Pulmonary artery endothelial cell (primary cell): ENCODE measurements around the gene CCDC43. TPM values are rescaled to one million over a fixed set of nuclear protein-coding genes. Genes with fewer than 3 reads are reported as not detected.
"Not testable (repeated sequence)": the region's sequence is repeated elsewhere in the genome, so short reads cannot be mapped to it uniquely, and the experiment has no call there.

Source experiments
- DNase-seq: peaks from one replicate; pipeline ENCODE4 v3.0.0-alpha.2; 2011; ENCODE audit warnings: low read depth, low spot score
- total RNA-seq: library from RNA; depleted of rRNA; stranded (reverse); fragments of >200 nt; gene quantifications from 2 replicates; pipeline ENCODE4 v1.2.3, GENCODE V29; 2014

Gene CCDC43, protein sequence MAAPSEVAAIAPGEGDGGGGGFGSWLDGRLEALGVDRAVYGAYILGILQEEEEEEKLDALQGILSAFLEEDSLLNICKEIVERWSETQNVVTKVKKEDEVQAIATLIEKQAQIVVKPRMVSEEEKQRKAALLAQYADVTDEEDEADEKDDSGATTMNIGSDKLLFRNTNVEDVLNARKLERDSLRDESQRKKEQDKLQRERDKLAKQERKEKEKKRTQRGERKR
- total RNA-seq, result 42.3 and 54.3 TPM in 2 replicates

DNA sequence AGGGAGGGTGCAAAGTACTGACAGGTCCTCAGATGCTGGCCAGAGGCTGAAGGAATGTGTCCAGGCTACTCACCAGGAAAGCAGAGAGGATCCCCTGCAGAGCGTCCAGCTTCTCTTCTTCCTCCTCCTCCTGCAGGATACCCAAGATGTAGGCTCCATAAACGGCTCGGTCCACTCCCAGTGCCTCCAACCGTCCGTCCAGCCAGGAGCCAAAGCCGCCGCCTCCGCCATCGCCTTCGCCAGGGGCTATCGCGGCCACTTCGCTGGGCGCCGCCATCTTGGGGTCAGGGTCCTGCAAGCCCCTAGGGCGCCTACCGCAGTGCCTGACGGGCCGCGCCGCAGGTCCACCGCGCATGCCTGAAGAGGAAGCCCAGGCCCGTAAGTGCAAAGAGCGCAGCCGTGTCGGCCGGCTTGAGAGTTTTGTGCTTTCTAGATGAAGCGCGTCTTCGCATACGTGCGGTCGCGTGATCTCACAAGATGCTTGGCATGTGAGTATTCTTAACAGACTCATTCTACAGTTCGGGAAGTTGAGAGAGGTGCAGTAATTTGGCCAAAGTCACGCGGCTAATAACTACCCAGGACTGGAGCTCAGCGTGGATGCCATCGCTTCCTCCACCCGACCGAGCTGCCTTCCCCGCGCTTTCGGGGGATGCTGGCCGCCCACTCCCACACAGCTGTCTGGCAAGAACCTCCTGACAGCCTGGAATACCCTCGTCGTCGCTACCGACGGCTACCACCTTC is at the start of gene CCDC43:
Gene CCDC43 (minus strand): TSS at position 300 of the 741 bp plus-strand sequence. CDS start 23 bp downstream, at position 277.
- peak; percentile 74 for DNase-seq

DNA sequence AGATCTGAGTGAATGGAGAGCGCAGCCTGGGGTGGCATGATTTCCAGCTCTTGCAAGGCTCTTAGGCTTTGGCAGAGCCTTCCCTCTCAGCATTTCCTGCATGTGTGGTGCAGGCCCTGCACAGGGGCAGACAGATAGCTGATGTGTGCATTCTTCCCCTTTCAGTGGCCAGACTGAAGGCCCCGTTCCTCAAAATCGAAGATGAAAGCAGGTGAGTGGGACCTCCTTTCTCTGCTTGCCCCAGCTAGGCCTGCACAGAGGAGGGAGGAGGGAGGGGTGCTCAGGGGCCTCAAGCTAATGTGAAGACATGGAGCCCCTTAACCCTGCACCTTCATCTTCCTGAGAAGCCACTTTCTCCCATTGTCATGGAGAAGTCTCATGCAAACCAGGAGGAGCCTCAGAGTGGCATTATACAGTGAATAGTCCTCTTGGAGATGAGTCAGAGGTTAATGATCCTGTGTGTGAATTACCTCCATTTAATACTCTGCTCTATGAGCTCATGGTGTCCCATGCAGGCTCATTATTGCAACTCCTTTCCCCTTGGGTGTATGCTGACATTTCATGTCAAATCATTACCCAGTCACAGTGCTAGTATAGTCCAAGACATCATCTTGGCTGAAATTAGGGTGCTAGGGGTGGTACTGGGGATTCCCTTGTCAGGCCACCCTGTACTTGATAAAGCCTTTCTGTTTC is 48.8 kb upstream of the CCDC43 start:
- DNase-seq, result no peak

- DNase-seq, result no peak
Measured at GRCh38 chr17:44736551-44737240, 47.1 kb upstream of the CCDC43 start.

- no peak for DNase-seq
Measured at GRCh38 chr17:44734272-44734671, 44.7 kb upstream of the CCDC43 start.

- no peak for DNase-seq
Measured at GRCh38 chr17:44733753-44734152, 44.2 kb upstream of the CCDC43 start.

- DNase-seq, result not testable (repeated sequence)
Measured at GRCh38 chr17:44726121-44726520, 36.5 kb upstream of the CCDC43 start.

- DNase-seq, result no peak
Measured at GRCh38 chr17:44722254-44722653, 32.7 kb upstream of the CCDC43 start.

DNA sequence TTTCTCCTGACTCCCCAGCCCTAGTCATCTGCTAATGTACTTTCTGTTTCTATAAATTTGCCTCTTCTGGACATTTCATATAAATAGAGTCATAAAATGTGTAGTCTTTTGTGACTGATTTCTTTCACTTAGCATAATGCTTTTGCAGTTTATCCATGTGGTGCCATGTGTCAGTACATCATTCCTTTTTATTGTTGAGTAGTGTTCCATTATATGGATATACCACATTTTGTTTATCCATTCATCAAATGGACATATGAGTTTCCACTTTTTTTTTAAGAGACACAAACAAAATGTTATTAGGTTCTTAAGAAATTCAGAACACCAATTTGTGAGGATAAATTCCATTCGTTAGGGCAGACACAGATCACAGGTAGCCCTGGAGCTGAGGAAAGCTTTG is 29.9 kb upstream of the CCDC43 start:
- DNase-seq, result no peak

GRCh38 chr17:44708401-44709263 is 19.1 kb upstream of the CCDC43 start, which contains the start of gene DBF4B:
Gene DBF4B, plus strand, starts transcription at chr17:44708665. Its CDS starts 156 bp downstream, at chr17:44708821.
- peak; percentile 71 for DNase-seq

- no peak for DNase-seq
Measured at GRCh38 chr17:44707755-44708400, 18.3 kb upstream of the CCDC43 start.

GRCh38 chr17:44700288-44700687 is 10.7 kb upstream of the CCDC43 start:
- DNase-seq, result not testable (repeated sequence)

- no peak for DNase-seq
Measured at GRCh38 chr17:44693609-44694008, 4.0 kb upstream of the CCDC43 start.

DNA sequence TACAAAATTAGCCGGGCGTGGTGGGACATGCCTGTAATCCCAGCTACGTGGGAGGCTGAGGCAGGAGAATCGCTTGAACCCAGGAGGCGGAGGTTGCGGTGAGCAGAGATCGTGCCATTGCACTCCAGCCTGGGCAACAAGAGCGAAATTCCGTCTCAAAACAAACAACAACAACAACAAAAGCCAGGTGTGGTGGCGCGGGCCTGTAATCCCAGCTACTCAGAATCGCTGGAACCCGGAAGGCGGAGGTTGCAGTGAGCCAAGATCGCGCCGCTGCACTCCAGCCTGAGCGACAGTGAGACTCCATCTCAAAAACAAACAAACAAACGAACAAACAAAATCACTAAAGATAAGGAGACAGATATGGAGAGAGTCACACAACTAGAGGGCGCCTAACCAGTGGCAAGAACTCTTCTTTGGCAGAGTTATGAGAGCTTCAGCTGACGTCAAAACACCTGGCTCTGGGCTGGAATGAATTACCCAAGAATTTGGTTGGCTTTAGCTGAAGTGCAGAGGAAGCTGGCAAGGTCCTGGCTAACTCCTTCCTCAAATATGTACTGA is 1.2 kb upstream of the CCDC43 start:
- not testable (repeated sequence) for DNase-seq

DNA sequence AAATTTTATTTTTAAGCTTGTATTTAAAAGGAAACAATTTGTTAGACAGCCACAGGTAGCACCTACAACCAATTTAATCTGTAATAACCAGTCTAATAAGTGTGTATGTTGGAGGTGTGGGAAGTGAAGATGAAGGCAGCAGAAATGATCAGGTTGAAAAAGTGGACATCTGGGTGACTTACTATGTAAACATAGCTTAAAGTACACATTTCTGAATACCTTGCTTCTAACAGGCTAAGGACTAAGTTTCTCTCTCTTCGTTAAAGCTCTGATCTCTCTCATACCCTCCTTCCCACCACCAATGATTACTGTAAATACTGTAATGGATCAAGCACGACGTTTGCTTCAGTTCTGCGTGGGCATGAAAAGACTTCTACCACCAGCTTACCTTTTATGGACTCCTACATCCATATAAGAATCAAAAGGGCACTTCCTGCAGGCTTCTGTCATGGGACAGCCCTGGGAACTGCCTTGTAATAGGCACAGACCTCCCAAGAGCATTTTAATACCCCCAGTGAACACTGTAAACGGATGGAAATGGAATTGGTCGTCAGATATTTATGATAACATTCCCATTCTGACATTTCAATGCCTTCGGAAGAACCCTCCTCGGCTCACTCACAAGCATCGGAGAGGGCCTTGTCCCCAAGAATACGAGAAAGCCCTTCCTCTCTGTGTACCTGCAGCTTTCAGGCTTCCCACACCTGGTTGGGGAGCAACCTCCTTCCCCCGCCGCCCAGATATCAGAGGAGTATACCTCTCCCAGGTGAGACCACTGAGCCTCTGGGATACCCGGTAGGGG is 700 bp downstream of the CCDC43 start:
- no peak for DNase-seq

GRCh38 chr17:44688200-44688599 is 1.4 kb downstream of the CCDC43 start:
- no peak for DNase-seq

DNA sequence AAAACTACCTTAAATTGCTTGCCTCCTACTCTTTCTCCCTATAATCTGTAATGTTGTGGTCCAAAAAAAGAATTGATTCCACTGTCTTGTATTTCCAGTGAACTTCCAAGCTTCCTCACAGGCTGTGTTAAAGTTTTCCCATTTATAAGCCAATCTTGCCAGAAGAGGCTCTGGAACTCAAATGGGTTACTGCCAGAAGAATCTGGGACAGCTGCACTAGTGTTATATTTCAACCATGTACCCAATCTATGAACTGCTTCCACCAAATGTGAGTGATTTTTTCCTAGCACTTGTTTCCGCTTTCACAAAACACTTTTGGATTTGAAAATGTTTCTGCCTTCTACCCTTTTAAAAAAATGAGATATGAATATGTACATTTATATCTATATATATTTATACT is 1.8 kb downstream of the CCDC43 start:
- no peak for DNase-seq

DNA sequence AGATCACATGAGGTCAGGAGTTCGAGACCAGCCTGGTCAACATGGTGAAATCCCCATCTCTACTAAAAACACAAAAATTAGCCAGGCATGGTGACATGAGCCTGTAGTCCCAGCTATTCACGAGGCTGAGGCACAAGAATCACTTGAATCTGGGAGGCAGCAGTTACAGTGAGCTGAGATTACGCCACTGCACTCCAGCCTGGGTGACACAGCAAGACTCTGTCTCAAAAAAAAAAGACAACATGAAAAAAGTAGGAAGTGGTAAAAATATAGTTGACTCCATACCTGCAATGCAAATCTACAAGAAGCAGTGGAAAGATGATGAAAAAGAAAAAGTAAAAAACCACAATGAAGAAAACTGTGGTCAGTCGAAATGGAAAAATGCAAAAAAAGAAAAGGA is 6.3 kb downstream of the CCDC43 start:
- not testable (repeated sequence) for DNase-seq

DNA sequence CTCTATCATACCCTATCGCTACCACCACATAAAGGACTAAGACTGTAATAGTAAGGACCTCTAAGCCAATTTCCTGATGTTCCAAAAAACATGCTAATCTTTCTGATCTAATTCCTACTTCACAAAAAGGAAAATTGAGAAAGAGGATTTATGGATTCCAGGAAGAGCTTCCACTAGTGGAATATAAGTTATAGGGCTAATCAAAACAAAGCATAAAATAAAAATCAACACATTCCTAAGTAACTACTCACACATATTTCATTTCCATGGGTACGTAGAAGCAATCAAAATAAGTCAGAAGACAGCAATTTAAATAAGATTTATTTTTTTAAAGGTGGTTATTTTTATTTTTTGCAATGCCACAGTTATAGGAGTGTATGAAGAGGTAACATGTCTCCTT is 12.4 kb downstream of the CCDC43 start:
- peak; percentile 20 for DNase-seq

- DNase-seq, result no peak
Measured at GRCh38 chr17:44673893-44674292, 15.7 kb downstream of the CCDC43 start.
